ENCODE measurements around the gene PLA2G2A. TPM values are rescaled to one million over a fixed set of nuclear protein-coding genes. Genes with fewer than 3 reads are reported as not detected.

The PLA2G2A gene
- 8.3 TPM for total RNA-seq

GRCh38 chr1:19979494-19979977, at the start of gene PLA2G2A:
Gene PLA2G2A, minus strand, starts transcription at chr1:19979618. Its CDS starts 845 bp downstream, at chr1:19978773.

Other genes starting within 250 kb of the PLA2G2A start
- 5.9 TPM for gene TMCO4, start 179.7 kb downstream of the PLA2G2A start, total RNA-seq
- not detected for gene RNF186, start 164.3 kb downstream of the PLA2G2A start, total RNA-seq
- 17.0 TPM for gene OTUD3, start 97.2 kb downstream of the PLA2G2A start, total RNA-seq
- gene PLA2G2E, start 56.0 kb downstream of the PLA2G2A start, total RNA-seq: not detected
- gene PLA2G5, start 90.6 kb upstream of the PLA2G2A start, total RNA-seq: 2.4 TPM
- gene PLA2G2D, start 139.9 kb upstream of the PLA2G2A start, total RNA-seq: not detected
- not detected for gene PLA2G2F, start 159.7 kb upstream of the PLA2G2A start, total RNA-seq
- 3.4 TPM for gene UBXN10, start 206.5 kb upstream of the PLA2G2A start, total RNA-seq
- gene PLA2G2C, start 206.9 kb upstream of the PLA2G2A start, total RNA-seq: not detected

Measured in camera-type eye (tissue), 1 donor.